ENCODE results near the gene PAK2.
"Not testable (repeated sequence)": the region's sequence is repeated elsewhere in the genome, so short reads cannot be mapped to it uniquely, and the experiment has no call there.

PAK2 gene

DNA sequence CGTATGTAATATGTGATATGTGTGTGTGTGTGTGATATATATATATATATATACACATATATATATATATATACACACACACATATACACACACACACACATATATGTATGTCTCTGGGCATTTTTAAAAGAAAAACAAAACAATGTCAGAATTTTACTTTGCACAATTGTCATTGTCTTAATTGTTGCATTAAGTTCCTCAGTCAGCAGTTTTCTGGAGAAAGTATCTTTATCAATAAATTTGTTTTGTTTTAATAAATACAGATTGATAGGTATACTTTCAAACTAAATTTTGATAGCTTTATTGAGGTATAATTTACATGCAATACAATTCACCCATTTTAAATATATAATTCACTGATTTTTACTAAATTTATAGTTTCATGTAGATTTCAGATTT lies 65.1 kb downstream of the PAK2 start:
- DNase-seq (ENCODE audit: extremely low read depth, insufficient read length) = no peak
- H3K36me3 ChIP-seq (ENCODE audit: control insufficient read depth, insufficient read depth, low read length) = peaks cover 4% of the 10 kb centered on the region
- H3K4me3 ChIP-seq (replicated peaks; ENCODE audit: low read depth, low read length) = no peak overlapping the region
- TF ChIP-seq, protein P1, sequence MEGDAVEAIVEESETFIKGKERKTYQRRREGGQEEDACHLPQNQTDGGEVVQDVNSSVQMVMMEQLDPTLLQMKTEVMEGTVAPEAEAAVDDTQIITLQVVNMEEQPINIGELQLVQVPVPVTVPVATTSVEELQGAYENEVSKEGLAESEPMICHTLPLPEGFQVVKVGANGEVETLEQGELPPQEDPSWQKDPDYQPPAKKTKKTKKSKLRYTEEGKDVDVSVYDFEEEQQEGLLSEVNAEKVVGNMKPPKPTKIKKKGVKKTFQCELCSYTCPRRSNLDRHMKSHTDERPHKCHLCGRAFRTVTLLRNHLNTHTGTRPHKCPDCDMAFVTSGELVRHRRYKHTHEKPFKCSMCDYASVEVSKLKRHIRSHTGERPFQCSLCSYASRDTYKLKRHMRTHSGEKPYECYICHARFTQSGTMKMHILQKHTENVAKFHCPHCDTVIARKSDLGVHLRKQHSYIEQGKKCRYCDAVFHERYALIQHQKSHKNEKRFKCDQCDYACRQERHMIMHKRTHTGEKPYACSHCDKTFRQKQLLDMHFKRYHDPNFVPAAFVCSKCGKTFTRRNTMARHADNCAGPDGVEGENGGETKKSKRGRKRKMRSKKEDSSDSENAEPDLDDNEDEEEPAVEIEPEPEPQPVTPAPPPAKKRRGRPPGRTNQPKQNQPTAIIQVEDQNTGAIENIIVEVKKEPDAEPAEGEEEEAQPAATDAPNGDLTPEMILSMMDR (IDR thresholded peaks at IDR 0.05; ENCODE audit: insufficient read depth, low read length, poor library complexity, severe bottlenecking) = no peak
- H3K27me3 ChIP-seq (replicated peaks; ENCODE audit: control insufficient read depth, insufficient read depth, low read length) = no peaks in the 10 kb centered on the region

DNA sequence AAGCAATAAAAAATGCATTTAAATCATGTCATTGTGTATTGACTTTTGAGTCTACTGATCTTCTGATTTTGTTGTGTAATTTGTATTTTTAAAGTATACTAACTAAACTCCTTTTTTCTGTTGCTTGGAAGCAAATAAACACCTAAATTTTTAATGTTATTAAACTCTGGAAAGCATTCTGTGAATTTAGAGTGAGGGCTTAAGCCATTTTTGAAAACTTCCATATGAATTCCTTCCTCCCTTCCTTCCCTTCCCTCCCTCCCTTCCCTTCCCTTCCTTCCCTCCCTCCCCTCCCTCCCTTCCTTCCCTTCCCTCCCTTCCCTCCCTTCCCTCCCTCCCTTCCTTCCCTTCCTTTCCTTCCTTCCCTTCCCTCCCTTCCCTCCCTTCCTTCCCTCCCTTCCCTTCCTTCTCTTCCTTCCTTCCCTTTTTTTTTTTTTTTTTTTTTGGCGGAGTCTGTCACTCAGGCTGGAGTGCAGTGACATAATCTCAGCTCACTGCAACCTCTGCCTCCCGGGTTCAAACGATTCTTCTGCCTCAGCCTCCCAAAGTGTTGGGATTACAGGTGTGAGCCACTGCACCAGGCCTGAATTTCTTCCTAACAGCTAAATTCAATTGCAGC lies 71.4 kb downstream of the PAK2 start:
- Histone ChIP-seq H3K36me3 (ENCODE audit: control insufficient read depth, insufficient read depth, low read length) (peaks cover 6% of the 10 kb centered on the region), H3K4me3 (replicated peaks; ENCODE audit: low read depth, low read length) (no peak overlapping the region)

DNA sequence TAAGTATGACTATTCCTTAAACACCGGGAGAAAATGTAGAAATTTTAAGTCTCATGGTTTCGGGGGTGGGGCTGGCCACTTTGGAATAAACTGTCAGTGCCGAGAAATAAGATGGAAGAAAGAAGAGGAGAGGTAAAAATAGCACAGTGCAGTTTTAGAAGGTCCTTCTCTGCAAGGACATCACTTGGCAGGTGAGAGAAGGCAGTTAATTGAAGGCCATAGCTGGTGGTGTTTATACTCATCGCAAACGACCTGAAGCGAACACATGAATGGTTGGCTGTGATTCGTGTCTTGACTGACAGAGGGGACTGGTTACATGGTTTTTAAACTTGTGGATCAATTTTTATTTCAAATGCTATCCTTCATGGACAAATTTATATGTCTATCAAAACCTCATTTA lies 73.2 kb downstream of the PAK2 start:
- Histone ChIP-seq H3K27me3 (replicated peaks; ENCODE audit: control insufficient read depth, insufficient read depth, low read length) (no peaks in the 10 kb centered on the region), H3K36me3 (ENCODE audit: control insufficient read depth, insufficient read depth, low read length) (peaks cover 5% of the 10 kb centered on the region), H3K4me3 (replicated peaks; ENCODE audit: low read depth, low read length) (no peak overlapping the region)
- TF ChIP-seq, protein P1 (IDR thresholded peaks at IDR 0.05; ENCODE audit: insufficient read depth, low read length, poor library complexity, severe bottlenecking) = no peak
- no peak for DNase-seq (ENCODE audit: extremely low read depth, insufficient read length)

More for the DNA sequence above, 71.4 kb downstream of the PAK2 start:
- DNase-seq (ENCODE audit: extremely low read depth, insufficient read length) = no peak
- TF ChIP-seq, protein P1 (IDR thresholded peaks at IDR 0.05; ENCODE audit: insufficient read depth, low read length, poor library complexity, severe bottlenecking) = no peak
- H3K27me3 ChIP-seq (replicated peaks; ENCODE audit: control insufficient read depth, insufficient read depth, low read length) = no peaks in the 10 kb centered on the region

DNA sequence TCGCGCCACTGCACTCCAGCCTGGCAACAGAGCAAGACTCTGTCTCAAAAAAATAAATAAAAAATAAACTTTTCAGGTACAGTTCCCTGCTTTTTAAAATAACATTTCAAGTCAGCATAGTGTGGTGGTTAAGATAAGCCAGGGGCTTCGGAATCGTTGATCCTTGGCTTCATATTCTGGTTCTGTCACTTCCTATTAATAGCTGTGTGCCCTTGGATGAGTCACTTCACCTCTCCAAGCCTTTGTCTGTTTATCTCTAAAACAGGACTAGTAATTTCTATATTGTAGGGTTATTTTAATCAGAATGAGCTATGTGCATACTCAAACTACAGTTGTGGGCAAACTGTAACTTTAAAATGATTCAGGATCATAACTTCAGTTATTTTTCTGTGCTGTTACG lies 74.2 kb downstream of the PAK2 start:
- TF ChIP-seq, protein P1 (IDR thresholded peaks at IDR 0.05; ENCODE audit: insufficient read depth, low read length, poor library complexity, severe bottlenecking) = no peak
- H3K4me3 ChIP-seq (replicated peaks; ENCODE audit: low read depth, low read length) = no peak overlapping the region
- DNase-seq (ENCODE audit: extremely low read depth, insufficient read length) = no peak
- H3K36me3 ChIP-seq (ENCODE audit: control insufficient read depth, insufficient read depth, low read length) = peaks cover 5% of the 10 kb centered on the region
- no peaks in the 10 kb centered on the region for H3K27me3 ChIP-seq (replicated peaks; ENCODE audit: control insufficient read depth, insufficient read depth, low read length)

DNA sequence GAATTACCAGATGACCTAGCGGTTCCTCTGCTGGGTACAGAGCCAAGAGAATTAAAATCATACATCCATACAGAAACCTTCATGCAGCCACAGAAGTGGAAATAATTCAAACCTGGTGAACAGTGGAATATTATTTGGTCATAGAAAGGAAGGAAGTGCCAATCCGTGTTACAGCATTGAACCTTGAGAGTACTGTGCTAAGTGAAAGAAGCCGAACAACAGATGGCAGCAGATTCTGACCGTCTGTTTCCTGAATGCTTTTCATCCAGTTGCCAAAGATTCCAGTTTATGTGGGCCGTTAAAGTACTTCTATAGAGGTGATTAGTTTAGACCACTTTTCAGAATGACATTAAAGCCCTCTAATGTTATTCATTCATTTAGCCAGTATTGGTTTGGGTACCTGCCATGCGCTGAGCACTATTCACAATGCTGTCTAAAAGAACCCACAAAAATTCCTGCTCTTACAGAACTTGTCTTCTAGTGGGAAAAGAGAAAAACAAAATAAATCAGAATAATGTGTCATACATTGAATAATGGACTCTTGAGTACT lies 82.2 kb downstream of the PAK2 start:
- Histone ChIP-seq H3K4me3 (replicated peaks; ENCODE audit: low read depth, low read length) (no peak overlapping the region), H3K27me3 (replicated peaks; ENCODE audit: control insufficient read depth, insufficient read depth, low read length) (no peaks in the 10 kb centered on the region), H3K36me3 (ENCODE audit: control insufficient read depth, insufficient read depth, low read length) (peaks cover 12% of the 10 kb centered on the region)
- TF ChIP-seq, protein P1 (IDR thresholded peaks at IDR 0.05; ENCODE audit: insufficient read depth, low read length, poor library complexity, severe bottlenecking) = no peak
- no peak for DNase-seq (ENCODE audit: extremely low read depth, insufficient read length)

DNA sequence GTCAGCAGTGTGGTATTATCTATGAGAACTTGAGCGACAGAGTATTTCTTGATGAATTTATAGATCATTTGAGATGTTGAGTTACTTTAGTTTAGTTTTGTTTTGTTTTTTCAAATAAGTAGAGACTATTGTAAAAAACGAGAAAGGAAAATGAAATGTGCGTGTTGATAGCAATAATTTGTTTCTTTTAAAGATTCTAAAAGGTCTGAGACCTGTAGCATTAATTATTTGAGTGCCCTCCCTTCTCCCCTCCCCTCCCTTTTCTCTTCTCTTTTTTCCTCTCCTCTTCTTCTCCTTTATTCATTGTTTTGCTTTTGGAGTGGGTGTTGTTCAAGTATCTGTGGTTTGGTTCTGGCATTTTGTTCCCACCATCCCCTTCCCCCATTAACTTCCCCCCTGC lies 90.0 kb downstream of the PAK2 start:
- H3K27me3 ChIP-seq (replicated peaks; ENCODE audit: control insufficient read depth, insufficient read depth, low read length); DNase-seq (ENCODE audit: extremely low read depth, insufficient read length); H3K36me3 ChIP-seq (ENCODE audit: control insufficient read depth, insufficient read depth, low read length): not testable (repeated sequence)

More for the DNA sequence above, 90.0 kb downstream of the PAK2 start:
- not testable (repeated sequence) for H3K4me3 ChIP-seq (replicated peaks; ENCODE audit: low read depth, low read length)

All from GM06990 (cell line).